Measurements from ENCODE around the gene SLC16A3. TPM values are rescaled to one million over a fixed set of nuclear protein-coding genes. Genes with fewer than 3 reads are reported as not detected.

The SLC16A3 gene
- total RNA-seq, 1 donor = 105 TPM

DNA sequence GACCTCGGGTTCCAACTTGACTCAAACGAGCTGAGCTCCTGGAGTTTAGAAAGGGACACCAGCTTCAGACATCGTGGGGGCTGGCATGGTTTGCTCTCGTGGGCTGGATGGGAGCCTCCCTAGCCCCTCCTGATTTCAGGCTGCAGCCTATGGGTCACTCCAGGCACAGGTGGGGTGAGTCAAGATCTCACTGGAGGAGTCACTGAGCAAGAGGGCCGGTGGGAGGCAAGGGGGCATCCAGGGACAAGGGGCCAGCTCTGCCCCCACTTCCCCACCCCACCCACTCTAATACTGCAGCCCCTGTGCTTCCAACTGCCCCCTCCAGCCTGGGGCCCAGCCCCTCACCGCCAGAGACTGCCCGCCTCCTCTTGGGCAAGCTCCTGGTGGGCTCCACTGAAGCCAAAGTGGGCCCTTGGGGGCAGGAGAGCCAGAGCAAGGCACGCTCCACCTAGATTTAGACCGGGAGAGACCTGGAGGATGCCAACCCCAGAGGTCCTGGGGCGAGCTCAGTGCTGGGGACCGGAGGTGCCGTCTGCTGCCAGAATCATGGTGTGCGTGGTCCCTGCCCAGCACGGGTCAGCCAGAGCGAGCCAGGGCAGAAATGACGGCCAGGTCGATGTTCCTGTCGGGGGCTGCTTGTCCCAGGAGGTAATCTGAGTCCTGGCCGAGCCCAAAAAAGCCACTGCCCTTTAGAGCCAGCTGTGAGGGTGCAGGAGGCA, 6.4 kb downstream of the SLC16A3 start:
- no peak overlapping the region for H3K4me3 ChIP-seq (ENCODE audit: low read length)
- H3K9me3 ChIP-seq (ENCODE audit: low read depth, low read length) = no peaks in the 10 kb centered on the region
- H3K27me3 ChIP-seq (ENCODE audit: insufficient read depth, low read length) = no peaks in the 10 kb centered on the region
- H3K4me1 ChIP-seq (ENCODE audit: insufficient read depth, low read length) = peaks cover 97% of the 10 kb centered on the region

- H3K9me3 ChIP-seq (ENCODE audit: low read depth, low read length) = no peaks in the 10 kb centered on the region
- peaks cover 97% of the 10 kb centered on the region for H3K4me1 ChIP-seq (ENCODE audit: insufficient read depth, low read length)
- no peak overlapping the region for H3K4me3 ChIP-seq (ENCODE audit: low read length)
- H3K27me3 ChIP-seq (ENCODE audit: insufficient read depth, low read length) = no peaks in the 10 kb centered on the region
These were observed 6.9 kb downstream of the SLC16A3 start for GRCh38 chr17:82235775-82236141.

GRCh38 chr17:82236142-82236971, 7.5 kb downstream of the SLC16A3 start:
- H3K4me1 ChIP-seq (ENCODE audit: insufficient read depth, low read length) = peaks cover 98% of the 10 kb centered on the region
- H3K27me3 ChIP-seq (ENCODE audit: insufficient read depth, low read length) = no peaks in the 10 kb centered on the region
- no peaks in the 10 kb centered on the region for H3K9me3 ChIP-seq (ENCODE audit: low read depth, low read length)
- H3K4me3 ChIP-seq (ENCODE audit: low read length) = no peak overlapping the region

GRCh38 chr17:82237083-82237745, 8.4 kb downstream of the SLC16A3 start:
- H3K4me1 ChIP-seq (ENCODE audit: insufficient read depth, low read length) = peaks cover 97% of the 10 kb centered on the region
- no peak overlapping the region for H3K4me3 ChIP-seq (ENCODE audit: low read length)
- H3K9me3 ChIP-seq (ENCODE audit: low read depth, low read length) = no peaks in the 10 kb centered on the region
- H3K27me3 ChIP-seq (ENCODE audit: insufficient read depth, low read length) = no peaks in the 10 kb centered on the region

- Histone ChIP-seq H3K4me3 (ENCODE audit: low read length) (no peak overlapping the region), H3K27me3 (ENCODE audit: insufficient read depth, low read length) (no peaks in the 10 kb centered on the region), H3K4me1 (ENCODE audit: insufficient read depth, low read length) (peaks cover 99% of the 10 kb centered on the region), H3K9me3 (ENCODE audit: low read depth, low read length) (no peaks in the 10 kb centered on the region)
These were observed 9.1 kb downstream of the SLC16A3 start for GRCh38 chr17:82237746-82238471.

GRCh38 chr17:82238472-82239201, 9.8 kb downstream of the SLC16A3 start:
- no peaks in the 10 kb centered on the region for H3K27me3 ChIP-seq (ENCODE audit: insufficient read depth, low read length)
- H3K4me3 ChIP-seq (ENCODE audit: low read length) = no peak overlapping the region
- H3K9me3 ChIP-seq (ENCODE audit: low read depth, low read length) = no peaks in the 10 kb centered on the region

GRCh38 chr17:82239401-82239925, 10.6 kb downstream of the SLC16A3 start:
- no peaks in the 10 kb centered on the region for H3K27me3 ChIP-seq (ENCODE audit: insufficient read depth, low read length)
- no peak overlapping the region for H3K4me3 ChIP-seq (ENCODE audit: low read length)
- H3K9me3 ChIP-seq (ENCODE audit: low read depth, low read length) = no peaks in the 10 kb centered on the region
- H3K4me1 ChIP-seq (ENCODE audit: insufficient read depth, low read length) = peaks cover 88% of the 10 kb centered on the region

More at GRCh38 chr17:82238472-82239201, 9.8 kb downstream of the SLC16A3 start:
- peaks cover 96% of the 10 kb centered on the region for H3K4me1 ChIP-seq (ENCODE audit: insufficient read depth, low read length)

DNA sequence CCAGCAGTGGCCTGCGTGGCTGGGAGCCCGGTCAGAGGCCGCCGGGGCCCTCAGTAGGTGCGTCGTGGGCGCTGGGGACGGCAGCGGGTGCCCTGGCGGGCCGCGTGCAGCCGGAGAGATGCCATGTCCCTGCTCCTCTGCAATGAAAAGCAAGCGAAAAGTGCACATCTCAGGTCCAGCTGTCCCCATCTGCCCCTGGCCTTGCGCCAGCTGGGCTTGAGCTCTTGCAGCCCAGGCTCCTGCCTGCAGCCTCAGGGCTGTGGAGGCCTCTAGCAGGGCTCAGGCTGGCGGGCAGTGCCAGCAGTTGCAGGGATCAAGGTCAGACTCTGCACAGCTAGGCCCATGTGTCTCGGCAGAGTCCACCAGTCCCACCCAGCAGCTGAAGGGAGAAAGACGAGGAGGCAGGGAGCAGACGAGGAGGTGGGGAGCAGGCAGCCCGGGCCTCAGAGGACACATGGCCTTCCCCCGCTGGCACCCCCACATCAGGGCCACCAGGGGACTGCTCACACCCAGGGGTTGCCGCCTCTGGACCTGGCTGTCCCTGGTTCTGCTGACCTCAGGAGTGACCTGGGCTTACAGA, 11.2 kb downstream of the SLC16A3 start:
- Histone ChIP-seq H3K4me3 (ENCODE audit: low read length) (no peak overlapping the region), H3K4me1 (ENCODE audit: insufficient read depth, low read length) (peaks cover 82% of the 10 kb centered on the region), H3K9me3 (ENCODE audit: low read depth, low read length) (no peaks in the 10 kb centered on the region), H3K27me3 (ENCODE audit: insufficient read depth, low read length) (no peaks in the 10 kb centered on the region)

- Histone ChIP-seq H3K4me3 (ENCODE audit: low read length) (no peak overlapping the region), H3K9me3 (ENCODE audit: low read depth, low read length) (no peaks in the 10 kb centered on the region), H3K4me1 (ENCODE audit: insufficient read depth, low read length) (peaks cover 76% of the 10 kb centered on the region), H3K27me3 (ENCODE audit: insufficient read depth, low read length) (no peaks in the 10 kb centered on the region)
These were observed 11.8 kb downstream of the SLC16A3 start for GRCh38 chr17:82240506-82241182.

DNA sequence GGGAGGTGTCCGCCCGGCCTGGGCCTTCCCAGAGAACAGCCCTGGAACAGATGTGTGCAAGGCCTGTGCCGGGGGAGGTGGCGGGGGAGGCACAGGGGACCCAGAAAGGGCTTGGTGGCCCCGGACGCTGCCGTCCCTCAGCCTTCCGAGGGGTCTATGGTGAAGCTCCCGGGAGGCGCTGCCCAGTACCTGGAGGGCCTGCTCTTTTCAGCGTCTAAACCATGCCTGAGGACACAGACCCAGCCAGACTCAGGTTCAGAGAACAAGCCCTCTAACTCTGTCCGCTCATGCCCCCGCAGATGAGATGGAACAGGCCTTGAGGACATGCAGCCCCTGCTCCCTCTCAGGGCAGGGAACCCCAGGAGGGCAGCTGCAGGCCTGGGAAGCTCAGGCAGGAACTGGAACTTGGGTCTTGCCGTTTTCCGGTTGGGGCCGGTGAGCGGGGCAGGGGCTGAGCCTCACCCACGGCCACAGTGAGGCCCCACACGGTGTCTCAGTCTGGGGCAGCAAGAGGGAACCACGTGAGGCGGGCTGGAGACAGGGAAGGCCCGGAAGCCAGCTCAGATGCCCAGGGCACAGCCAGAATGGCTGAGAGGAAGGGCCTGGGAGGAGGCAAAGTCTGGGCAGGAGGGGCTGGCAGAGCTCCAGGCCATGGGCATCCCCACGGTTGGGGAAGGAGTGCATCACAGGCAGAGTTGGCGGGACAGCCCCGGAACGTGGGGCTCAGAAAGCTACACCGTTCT, 12.5 kb downstream of the SLC16A3 start:
- H3K4me1 ChIP-seq (ENCODE audit: insufficient read depth, low read length) = peaks cover 69% of the 10 kb centered on the region
- H3K27me3 ChIP-seq (ENCODE audit: insufficient read depth, low read length) = no peaks in the 10 kb centered on the region
- H3K4me3 ChIP-seq (ENCODE audit: low read length) = no peak overlapping the region
- no peaks in the 10 kb centered on the region for H3K9me3 ChIP-seq (ENCODE audit: low read depth, low read length)

DNA sequence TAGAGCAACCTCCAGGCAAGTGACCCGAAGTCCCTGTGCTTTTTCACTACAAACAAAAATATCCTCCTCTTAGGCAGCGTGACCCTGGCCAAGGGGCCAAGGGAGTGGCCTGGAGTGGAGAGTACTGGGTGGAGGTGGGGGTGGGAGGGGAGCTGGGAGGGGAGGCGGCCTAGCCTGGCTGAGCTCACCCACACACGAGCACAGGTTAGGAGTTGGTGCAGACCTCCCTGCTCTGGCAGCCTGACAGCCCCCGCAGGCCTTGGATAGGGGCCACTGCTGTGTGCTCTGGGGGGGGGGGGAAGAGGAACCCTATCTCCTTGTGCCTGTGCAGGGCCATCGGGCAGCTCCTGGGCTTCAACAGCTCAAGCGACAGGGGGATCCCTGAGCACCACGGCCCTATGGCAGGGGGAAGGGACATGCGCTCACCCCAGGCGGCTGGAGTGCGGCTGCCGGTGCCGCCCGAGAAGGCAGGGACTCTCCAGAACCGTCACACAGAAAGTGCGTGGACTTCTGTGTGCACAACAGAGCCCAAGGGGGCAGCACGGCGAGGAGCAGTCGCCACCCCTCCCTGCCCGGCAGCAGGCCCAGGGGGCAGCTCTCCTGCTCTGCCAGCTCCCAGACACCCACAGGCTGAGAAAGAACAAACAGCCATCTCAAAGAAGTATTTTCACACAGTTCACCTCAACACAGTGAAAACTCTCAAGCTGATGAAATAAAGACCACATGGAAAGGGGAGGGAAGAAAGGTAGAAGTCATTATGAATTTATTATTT, 13.3 kb downstream of the SLC16A3 start:
- H3K4me1 ChIP-seq (ENCODE audit: insufficient read depth, low read length) = peaks cover 69% of the 10 kb centered on the region

GRCh38 chr17:82242698-82242976, 13.8 kb downstream of the SLC16A3 start:
- peaks cover 68% of the 10 kb centered on the region for H3K4me1 ChIP-seq (ENCODE audit: insufficient read depth, low read length)
- H3K27me3 ChIP-seq (ENCODE audit: insufficient read depth, low read length) = no peaks in the 10 kb centered on the region
- H3K4me3 ChIP-seq (ENCODE audit: low read length) = no peak overlapping the region

More for the DNA sequence above, 13.3 kb downstream of the SLC16A3 start:
- no peaks in the 10 kb centered on the region for H3K9me3 ChIP-seq (ENCODE audit: low read depth, low read length)
- H3K4me3 ChIP-seq (ENCODE audit: low read length) = no peak overlapping the region
- H3K27me3 ChIP-seq (ENCODE audit: insufficient read depth, low read length) = no peaks in the 10 kb centered on the region

More at GRCh38 chr17:82242698-82242976, 13.8 kb downstream of the SLC16A3 start:
- H3K9me3 ChIP-seq (ENCODE audit: low read depth, low read length) = no peaks in the 10 kb centered on the region

Data from mononuclear cell (primary cell).